ENCODE results near the gene KLC1.

Gene KLC1

GRCh38 chr14:103706551-103707328 is 77.7 kb downstream of the KLC1 start:
- no peak for DNase-seq

GRCh38 chr14:103707329-103708263 is 78.6 kb downstream of the KLC1 start:
- no peak for DNase-seq

GRCh38 chr14:103708750-103709187 is 79.8 kb downstream of the KLC1 start:
- no peak for DNase-seq

GRCh38 chr14:103709814-103710213 is 80.8 kb downstream of the KLC1 start:
- no peak for DNase-seq

- no peak for DNase-seq
These were observed 81.9 kb downstream of the KLC1 start for GRCh38 chr14:103710771-103711377.

GRCh38 chr14:103711516-103712431 is 82.8 kb downstream of the KLC1 start:
- no peak for DNase-seq

GRCh38 chr14:103712633-103713247 is 83.7 kb downstream of the KLC1 start:
- DNase-seq, result no peak

- no peak for DNase-seq
These were observed 84.5 kb downstream of the KLC1 start for GRCh38 chr14:103713304-103714062.

- no peak for DNase-seq
These were observed 85.2 kb downstream of the KLC1 start for GRCh38 chr14:103714063-103714724.

GRCh38 chr14:103715052-103716000 is 86.3 kb downstream of the KLC1 start, which contains the start of the genes XRCC3 and ZFYVE21:
Gene XRCC3, minus strand, starts transcription at chr14:103715451. Its CDS starts 4,364 bp downstream, at chr14:103711087.
Gene ZFYVE21, plus strand, starts transcription at chr14:103715810. Its CDS starts 32 bp downstream, at chr14:103715842.
- DNase-seq, result peak; percentile 100

- DNase-seq, result no peak
These were observed 87.2 kb downstream of the KLC1 start for GRCh38 chr14:103716091-103716801.

GRCh38 chr14:103716899-103717411 is 87.9 kb downstream of the KLC1 start:
- DNase-seq, result no peak

GRCh38 chr14:103718572-103718971 is 89.6 kb downstream of the KLC1 start:
- no peak for DNase-seq

GRCh38 chr14:103719751-103720150 is 90.7 kb downstream of the KLC1 start:
- DNase-seq, result no peak

GRCh38 chr14:103721334-103722120 is 92.5 kb downstream of the KLC1 start:
- DNase-seq, result no peak

GRCh38 chr14:103723748-103724081 is 94.7 kb downstream of the KLC1 start:
- no peak for DNase-seq

- no peak for DNase-seq
These were observed 95.1 kb downstream of the KLC1 start for GRCh38 chr14:103724116-103724515.
